Panc1 (cell line): Measurements from ENCODE around the gene CFAP100. TPM values are rescaled to one million over a fixed set of nuclear protein-coding genes. Genes with fewer than 3 reads are reported as not detected.

Source experiments
- ATAC-seq: fragments of 200-7000 bp; cut with Tn5 transposase; 2 replicates; pipeline ENCODE4 v1.9.1; 2020; ENCODE audit warnings: mild to moderate bottlenecking, moderate library complexity
- BruUV-seq: library from RNA; stranded (reverse); fragments of 400-500 nt; replicated peaks from 2 replicates; lab custom pipeline; 2021; lab: Mats Ljungman, UMichigan
- CTCF ChIA-PET: fragments of 300-600 bp; sonication (Branson Sonifier 250); formaldehyde crosslinking; loops from one replicate; lab custom pipeline; 2022; ENCODE audit warnings: antibody characterized with exemption; lab: Charles Lee
- POLR2A ChIA-PET: fragments of 300-600 bp; sonication (Branson Sonifier 250); formaldehyde crosslinking; loops from one replicate; lab custom pipeline; 2022; ENCODE audit warnings: antibody characterized with exemption; lab: Charles Lee
- DNase-seq: peaks from one replicate; pipeline ENCODE4 v3.0.0-alpha.2; 2010; ENCODE audit warnings: low read depth, low spot score
- H3K27ac ChIP-seq: 2 replicates; pipeline ENCODE4 v1.5.1; 2011; ENCODE audit warnings: mild to moderate bottlenecking, low read length, inconsistent platforms
- H3K27me3 ChIP-seq: fragments of 200-500 bp; sonication (Bioruptor generic); 2 replicates; pipeline ENCODE4 v1.6.0; 2014; ENCODE audit warnings: low read length, inconsistent platforms; ENCODE audit not compliant: control insufficient read depth, insufficient read depth
- H3K36me3 ChIP-seq: fragments of 200-500 bp; sonication (Bioruptor generic); 2 replicates; pipeline ENCODE4 v1.5.1; 2014; ENCODE audit warnings: inconsistent platforms, mild to moderate bottlenecking, low read length, moderate library complexity; ENCODE audit not compliant: control insufficient read depth, insufficient read depth
- H3K4me1 ChIP-seq: 2 replicates; pipeline ENCODE4 v1.5.1; 2011; ENCODE audit warnings: inconsistent platforms, mild to moderate bottlenecking, low read length, moderate library complexity; ENCODE audit not compliant: control insufficient read depth, insufficient read depth
- H3K4me3 ChIP-seq, 2 experiments: 2 replicates each; pipeline ENCODE4 v1.5.1; 2011 to 2012; ENCODE audit warnings: low read depth in 2 of 2, low read length in 2 of 2, mild to moderate bottlenecking in 2 of 2, inconsistent platforms in 1 of 2, moderate library complexity in 1 of 2
- H3K9me3 ChIP-seq: fragments of 200-500 bp; sonication (Bioruptor generic); 2 replicates; pipeline ENCODE4 v1.5.1; 2014; ENCODE audit warnings: low read depth, mild to moderate bottlenecking, inconsistent platforms, low read length, moderate library complexity; ENCODE audit not compliant: control insufficient read depth, insufficient read depth
- POLR2AphosphoS5 ChIP-seq: IDR thresholded peaks from 2 replicates; pipeline ENCODE4 v1.6.1; 2012; ENCODE audit warnings: mild to moderate bottlenecking, low read depth, low read length, moderate library complexity
- SIN3A ChIP-seq: IDR thresholded peaks from 2 replicates; pipeline ENCODE4 v1.6.1; 2012; ENCODE audit warnings: low read depth, mild to moderate bottlenecking, low read length, moderate library complexity, borderline replicate concordance; ENCODE audit not compliant: insufficient read depth
- TCF7L2 ChIP-seq: IDR thresholded peaks from 2 replicates; pipeline ENCODE4 v1.6.1; 2011; ENCODE audit warnings: mild to moderate bottlenecking, low read depth, low read length, inconsistent platforms
- in situ Hi-C: cut with HindIII; loops from 2 replicates; pipeline ENCODE4 v1.10.0; 2016; ENCODE audit warnings: low sequenced_read_pairs, low pct_unique_long_range_greater_than_20kb
- intact Hi-C: fragments of 100-400 bp; cut with micrococcal nuclease; formaldehyde crosslinking; loops from one replicate; pipeline ENCODE4 v1.10.0; 2022; ENCODE audit not compliant: unreplicated experiment
- total RNA-seq: library from RNA; stranded (reverse); gene quantifications from one replicate; pipeline ENCODE4 v1.2.1, GENCODE V29; 2021; ENCODE audit not compliant: unreplicated experiment
- TF ChIP-seq, protein P1 (sequence below): fragments of 450-650 bp; IDR thresholded peaks from 2 replicates; pipeline ENCODE4 v1.5.1; 2017; ENCODE audit warnings: mild to moderate bottlenecking
- TF ChIP-seq, protein P2 (sequence below), 2 experiments: IDR thresholded peaks; 2 replicates each; pipeline ENCODE4 v1.6.1; 2011 to 2012; ENCODE audit warnings: low read depth in 2 of 2, control low read depth in 1 of 2, low read length in 1 of 2, mild to moderate bottlenecking in 1 of 2, moderate library complexity in 1 of 2; ENCODE audit not compliant: insufficient read depth in 1 of 2

Gene CFAP100
- total RNA-seq, 1 experiment from 2014 or later, result not detected

DNA sequence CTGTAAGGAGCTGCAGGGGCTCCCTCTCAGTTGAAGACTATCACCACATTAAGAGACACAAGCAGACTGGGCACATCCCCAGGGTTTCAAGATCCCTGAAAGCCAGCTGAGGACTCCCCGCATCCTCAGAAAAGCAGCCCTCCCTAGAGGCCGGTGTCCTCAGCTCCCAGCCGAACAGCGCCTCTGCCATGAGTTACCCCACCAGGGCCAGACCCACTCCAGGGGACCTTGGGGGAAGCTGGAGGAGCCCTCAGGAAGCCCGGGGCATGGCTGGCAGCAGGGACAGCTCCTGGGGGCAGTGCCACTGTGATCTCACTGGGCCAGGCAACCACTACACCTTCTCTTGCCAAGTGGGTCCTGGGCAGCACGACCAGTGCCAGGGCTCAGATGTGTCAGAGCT is 45.6 kb upstream of the CFAP100 start:
- intact Hi-C loops, result no loop called here
- no peak for TF ChIP-seq TCF7L2
- TF ChIP-seq, protein P1, sequence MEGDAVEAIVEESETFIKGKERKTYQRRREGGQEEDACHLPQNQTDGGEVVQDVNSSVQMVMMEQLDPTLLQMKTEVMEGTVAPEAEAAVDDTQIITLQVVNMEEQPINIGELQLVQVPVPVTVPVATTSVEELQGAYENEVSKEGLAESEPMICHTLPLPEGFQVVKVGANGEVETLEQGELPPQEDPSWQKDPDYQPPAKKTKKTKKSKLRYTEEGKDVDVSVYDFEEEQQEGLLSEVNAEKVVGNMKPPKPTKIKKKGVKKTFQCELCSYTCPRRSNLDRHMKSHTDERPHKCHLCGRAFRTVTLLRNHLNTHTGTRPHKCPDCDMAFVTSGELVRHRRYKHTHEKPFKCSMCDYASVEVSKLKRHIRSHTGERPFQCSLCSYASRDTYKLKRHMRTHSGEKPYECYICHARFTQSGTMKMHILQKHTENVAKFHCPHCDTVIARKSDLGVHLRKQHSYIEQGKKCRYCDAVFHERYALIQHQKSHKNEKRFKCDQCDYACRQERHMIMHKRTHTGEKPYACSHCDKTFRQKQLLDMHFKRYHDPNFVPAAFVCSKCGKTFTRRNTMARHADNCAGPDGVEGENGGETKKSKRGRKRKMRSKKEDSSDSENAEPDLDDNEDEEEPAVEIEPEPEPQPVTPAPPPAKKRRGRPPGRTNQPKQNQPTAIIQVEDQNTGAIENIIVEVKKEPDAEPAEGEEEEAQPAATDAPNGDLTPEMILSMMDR, result no peak
- TF ChIP-seq SIN3A, result no peak
- TF ChIP-seq, protein P2, sequence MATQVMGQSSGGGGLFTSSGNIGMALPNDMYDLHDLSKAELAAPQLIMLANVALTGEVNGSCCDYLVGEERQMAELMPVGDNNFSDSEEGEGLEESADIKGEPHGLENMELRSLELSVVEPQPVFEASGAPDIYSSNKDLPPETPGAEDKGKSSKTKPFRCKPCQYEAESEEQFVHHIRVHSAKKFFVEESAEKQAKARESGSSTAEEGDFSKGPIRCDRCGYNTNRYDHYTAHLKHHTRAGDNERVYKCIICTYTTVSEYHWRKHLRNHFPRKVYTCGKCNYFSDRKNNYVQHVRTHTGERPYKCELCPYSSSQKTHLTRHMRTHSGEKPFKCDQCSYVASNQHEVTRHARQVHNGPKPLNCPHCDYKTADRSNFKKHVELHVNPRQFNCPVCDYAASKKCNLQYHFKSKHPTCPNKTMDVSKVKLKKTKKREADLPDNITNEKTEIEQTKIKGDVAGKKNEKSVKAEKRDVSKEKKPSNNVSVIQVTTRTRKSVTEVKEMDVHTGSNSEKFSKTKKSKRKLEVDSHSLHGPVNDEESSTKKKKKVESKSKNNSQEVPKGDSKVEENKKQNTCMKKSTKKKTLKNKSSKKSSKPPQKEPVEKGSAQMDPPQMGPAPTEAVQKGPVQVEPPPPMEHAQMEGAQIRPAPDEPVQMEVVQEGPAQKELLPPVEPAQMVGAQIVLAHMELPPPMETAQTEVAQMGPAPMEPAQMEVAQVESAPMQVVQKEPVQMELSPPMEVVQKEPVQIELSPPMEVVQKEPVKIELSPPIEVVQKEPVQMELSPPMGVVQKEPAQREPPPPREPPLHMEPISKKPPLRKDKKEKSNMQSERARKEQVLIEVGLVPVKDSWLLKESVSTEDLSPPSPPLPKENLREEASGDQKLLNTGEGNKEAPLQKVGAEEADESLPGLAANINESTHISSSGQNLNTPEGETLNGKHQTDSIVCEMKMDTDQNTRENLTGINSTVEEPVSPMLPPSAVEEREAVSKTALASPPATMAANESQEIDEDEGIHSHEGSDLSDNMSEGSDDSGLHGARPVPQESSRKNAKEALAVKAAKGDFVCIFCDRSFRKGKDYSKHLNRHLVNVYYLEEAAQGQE (IDR thresholded peaks at IDR 0.05; ENCODE audit: insufficient read depth in 1 of 2, low read depth in 2 of 2, low read length in 1 of 2), result no peak
- TF ChIP-seq POLR2AphosphoS5, result no peak

DNA sequence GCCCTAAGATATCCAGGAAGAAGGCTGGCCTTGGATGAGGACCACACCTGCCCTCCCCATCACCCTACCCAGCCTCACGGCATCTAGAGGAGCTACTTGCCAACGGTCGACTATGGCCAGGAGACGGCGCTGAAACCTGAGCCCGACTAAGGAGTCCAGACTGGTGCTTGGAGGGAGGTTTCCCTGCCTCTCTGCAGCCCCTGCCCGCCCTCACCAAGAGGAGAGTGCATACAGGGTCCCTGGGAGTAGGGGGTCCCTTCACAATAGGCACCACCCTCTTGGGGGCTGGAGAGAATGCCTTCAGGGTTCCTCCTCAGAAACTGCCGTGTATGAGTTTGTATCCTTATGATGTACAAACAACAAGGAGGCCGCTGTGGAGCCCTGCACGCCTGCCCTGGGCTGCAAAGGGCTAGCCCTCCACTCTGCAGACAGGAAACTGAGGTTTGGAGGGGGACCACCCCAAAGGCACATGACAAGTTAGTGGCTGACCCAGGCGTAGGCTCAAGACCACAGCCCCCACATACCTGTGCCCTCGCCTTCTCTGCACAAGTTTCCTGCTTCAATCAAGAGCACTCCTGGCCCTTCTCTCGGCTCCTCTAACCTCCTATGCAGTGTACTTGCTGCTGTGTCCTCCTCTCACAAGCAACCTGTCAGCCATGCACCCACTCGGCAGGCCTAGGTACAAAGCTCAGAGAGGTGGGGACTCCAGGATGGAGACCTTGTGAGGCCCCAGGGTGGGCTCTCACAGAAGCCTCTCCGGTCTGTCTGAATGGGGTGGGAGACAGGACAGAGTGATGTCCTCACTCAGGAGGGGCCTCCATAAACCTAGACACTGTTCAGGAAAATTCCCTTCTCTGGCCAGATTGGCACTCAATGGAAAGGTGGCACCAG is 44.9 kb upstream of the CFAP100 start:
- ChIA-PET CTCF (no interaction called here), POLR2A (no interaction called here)
- Histone ChIP-seq H3K27ac (no peak overlapping the region), H3K9me3 (no peaks in the 10 kb centered on the region), H3K36me3 (no peaks in the 10 kb centered on the region), H3K27me3 (no peaks in the 10 kb centered on the region), H3K4me1 (no peaks in the 10 kb centered on the region), H3K4me3 (no peak overlapping the region)
- in situ Hi-C loops, result no loop called here
- ATAC-seq, result no peak
- no peak for DNase-seq
- BruUV-seq, result no TSS peak
- intact Hi-C loops, result no loop called here
- TF ChIP-seq TCF7L2 (no peak), SIN3A (no peak), POLR2AphosphoS5 (no peak)
- TF ChIP-seq, protein P1, result no peak
- TF ChIP-seq, protein P2 (IDR thresholded peaks at IDR 0.05; ENCODE audit: insufficient read depth in 1 of 2, low read depth in 2 of 2, low read length in 1 of 2), result no peak

More for the DNA sequence above, 45.6 kb upstream of the CFAP100 start:
- no peaks in the 10 kb centered on the region for H3K36me3 ChIP-seq
- no peak overlapping the region for H3K27ac ChIP-seq
- no peaks in the 10 kb centered on the region for H3K27me3 ChIP-seq
- H3K9me3 ChIP-seq, result no peaks in the 10 kb centered on the region
- in situ Hi-C loops, result no loop called here
- no peak for DNase-seq
- CTCF ChIA-PET, result no interaction called here
- H3K4me3 ChIP-seq, result no peak overlapping the region
- POLR2A ChIA-PET, result no interaction called here
- no peaks in the 10 kb centered on the region for H3K4me1 ChIP-seq
- BruUV-seq, result no TSS peak
- no peak for ATAC-seq
